ENCODE data around the gene UBASH3A.

UBASH3A gene

GRCh38 chr21:42389449-42389835 lies 14.3 kb upstream of the UBASH3A start (continued):
- TF ChIP-seq ZSCAN23 (tag by site-specific recombination; IDR thresholded peaks at IDR 0.05) (no peak), ZNF37A (tag by site-specific recombination; IDR thresholded peaks at IDR 0.05) (no peak), ZBTB21 (tag by site-specific recombination; IDR thresholded peaks at IDR 0.05) (no peak), ATF2 (tag by site-specific recombination; IDR thresholded peaks at IDR 0.05; ENCODE audit: low read depth) (no peak), MYNN (tag by site-specific recombination; IDR thresholded peaks at IDR 0.05; ENCODE audit: borderline replicate concordance) (no peak), ZNF501 (tag by site-specific recombination; IDR thresholded peaks at IDR 0.05) (no peak), ZNF843 (tag by site-specific recombination; IDR thresholded peaks at IDR 0.05) (no peak), OVOL3 (tag by site-specific recombination; IDR thresholded peaks at IDR 0.05) (no peak), SP3 (tag by site-specific recombination; IDR thresholded peaks at IDR 0.05) (no peak)
- TF ChIP-seq, protein P1, sequence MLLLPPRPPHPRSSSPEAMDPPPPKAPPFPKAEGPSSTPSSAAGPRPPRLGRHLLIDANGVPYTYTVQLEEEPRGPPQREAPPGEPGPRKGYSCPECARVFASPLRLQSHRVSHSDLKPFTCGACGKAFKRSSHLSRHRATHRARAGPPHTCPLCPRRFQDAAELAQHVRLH (tag by site-specific recombination; IDR thresholded peaks at IDR 0.05) = no peak
- TF ChIP-seq, protein P2, sequence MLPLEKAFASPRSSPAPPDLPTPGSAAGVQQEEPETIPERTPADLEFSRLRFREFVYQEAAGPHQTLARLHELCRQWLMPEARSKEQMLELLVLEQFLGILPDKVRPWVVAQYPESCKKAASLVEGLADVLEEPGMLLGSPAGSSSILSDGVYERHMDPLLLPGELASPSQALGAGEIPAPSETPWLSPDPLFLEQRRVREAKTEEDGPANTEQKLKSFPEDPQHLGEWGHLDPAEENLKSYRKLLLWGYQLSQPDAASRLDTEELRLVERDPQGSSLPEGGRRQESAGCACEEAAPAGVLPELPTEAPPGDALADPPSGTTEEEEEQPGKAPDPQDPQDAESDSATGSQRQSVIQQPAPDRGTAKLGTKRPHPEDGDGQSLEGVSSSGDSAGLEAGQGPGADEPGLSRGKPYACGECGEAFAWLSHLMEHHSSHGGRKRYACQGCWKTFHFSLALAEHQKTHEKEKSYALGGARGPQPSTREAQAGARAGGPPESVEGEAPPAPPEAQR (tag by site-specific recombination; IDR thresholded peaks at IDR 0.05) = no peak

DNA sequence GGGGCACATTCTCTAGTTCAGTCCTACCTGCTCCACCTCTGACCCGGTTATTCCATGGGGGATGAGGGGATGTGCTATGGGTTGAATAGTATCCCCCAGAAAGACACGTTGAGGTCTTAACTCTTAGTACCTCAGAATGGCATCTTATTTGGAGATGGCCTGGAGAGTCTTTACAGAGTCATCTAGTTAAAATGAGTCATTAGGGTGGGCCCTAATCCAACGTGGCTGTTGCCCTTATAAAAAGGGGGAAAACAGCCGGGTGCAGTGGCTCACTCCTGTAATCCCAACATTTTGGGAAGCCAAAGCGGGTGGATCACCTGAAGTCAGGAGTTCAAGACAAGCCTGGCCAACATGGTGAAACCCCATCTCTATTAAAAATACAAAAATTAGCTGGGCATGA lies 13.5 kb upstream of the UBASH3A start:
- ChIA-PET POLR2A (no interaction called here), CTCF (no interaction called here)
- H3K4me1 ChIP-seq (ENCODE audit: control insufficient read depth, insufficient read depth, low read length) = no peaks in the 10 kb centered on the region
- H3K36me3 ChIP-seq (ENCODE audit: control insufficient read depth in 2 of 2, insufficient read depth in 1 of 2, low read length in 2 of 2) = no peaks in the 10 kb centered on the region
- TF ChIP-seq, protein P3, sequence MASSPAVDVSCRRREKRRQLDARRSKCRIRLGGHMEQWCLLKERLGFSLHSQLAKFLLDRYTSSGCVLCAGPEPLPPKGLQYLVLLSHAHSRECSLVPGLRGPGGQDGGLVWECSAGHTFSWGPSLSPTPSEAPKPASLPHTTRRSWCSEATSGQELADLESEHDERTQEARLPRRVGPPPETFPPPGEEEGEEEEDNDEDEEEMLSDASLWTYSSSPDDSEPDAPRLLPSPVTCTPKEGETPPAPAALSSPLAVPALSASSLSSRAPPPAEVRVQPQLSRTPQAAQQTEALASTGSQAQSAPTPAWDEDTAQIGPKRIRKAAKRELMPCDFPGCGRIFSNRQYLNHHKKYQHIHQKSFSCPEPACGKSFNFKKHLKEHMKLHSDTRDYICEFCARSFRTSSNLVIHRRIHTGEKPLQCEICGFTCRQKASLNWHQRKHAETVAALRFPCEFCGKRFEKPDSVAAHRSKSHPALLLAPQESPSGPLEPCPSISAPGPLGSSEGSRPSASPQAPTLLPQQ (tag by site-specific recombination; IDR thresholded peaks at IDR 0.05) = peak; percentile 63; the same call in 1 of the 2 replicates
- no peak for TF ChIP-seq ZNF18 (tag by site-specific recombination; IDR thresholded peaks at IDR 0.05)
- no peak overlapping the region for H3K4me3 ChIP-seq (ENCODE audit: low read depth, low read length)
- H3K9me3 ChIP-seq (ENCODE audit: control insufficient read depth, insufficient read depth, low read depth, low read length) = no peaks in the 10 kb centered on the region
- H3K27ac ChIP-seq (ENCODE audit: extremely low read depth, low read depth, low read length) = no peak overlapping the region

DNA sequence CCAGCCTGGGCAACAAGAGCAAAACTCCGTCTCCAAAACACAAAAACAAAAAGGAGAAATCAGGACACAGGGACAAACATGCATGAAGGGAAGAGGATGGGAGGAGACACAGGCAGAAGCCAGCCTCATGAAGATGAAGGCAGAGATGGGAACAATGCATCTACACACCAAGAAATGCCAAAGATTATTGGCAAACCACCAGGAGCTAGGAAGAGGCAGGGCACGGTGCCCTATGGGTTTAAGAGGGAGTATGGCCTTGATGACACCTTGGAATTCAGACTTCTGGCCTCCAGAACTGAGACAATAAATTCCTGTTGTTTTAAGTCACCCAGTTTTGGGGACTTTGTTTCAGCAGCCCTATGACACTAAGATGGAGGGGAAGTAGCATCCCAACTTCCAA lies 13.0 kb upstream of the UBASH3A start:
- Histone ChIP-seq H3K9me3 (ENCODE audit: control insufficient read depth, insufficient read depth, low read depth, low read length) (no peaks in the 10 kb centered on the region), H3K4me1 (ENCODE audit: control insufficient read depth, insufficient read depth, low read length) (no peaks in the 10 kb centered on the region), H3K27ac (ENCODE audit: extremely low read depth, low read depth, low read length) (no peak overlapping the region), H3K4me3 (ENCODE audit: low read depth, low read length) (no peak overlapping the region), H3K36me3 (ENCODE audit: control insufficient read depth in 2 of 2, insufficient read depth in 1 of 2, low read length in 2 of 2) (no peaks in the 10 kb centered on the region)
- ChIA-PET POLR2A (no interaction called here), CTCF (no interaction called here)
- TF ChIP-seq HOXD13 (CRISPR knock-in tag; IDR thresholded peaks at IDR 0.05; ENCODE audit: borderline replicate concordance) (no peak), ZNF621 (tag by site-specific recombination; IDR thresholded peaks at IDR 0.05) (no peak), ZNF280D (tag by site-specific recombination; IDR thresholded peaks at IDR 0.05) (no peak), ZNF211 (tag by site-specific recombination; IDR thresholded peaks at IDR 0.05; ENCODE audit: low read depth) (no peak), KLF16 (tag by site-specific recombination; IDR thresholded peaks at IDR 0.05) (no peak), ZNF169 (tag by site-specific recombination; IDR thresholded peaks at IDR 0.05) (no peak), ZNF48 (tag by site-specific recombination; IDR thresholded peaks at IDR 0.05) (no peak), ZBTB11 (tag by site-specific recombination; conservative IDR thresholded peaks at IDR 0.05; ENCODE audit: low read depth) (no peak), ZNF23 (tag by site-specific recombination; IDR thresholded peaks at IDR 0.05; ENCODE audit: borderline replicate concordance) (no peak)
